ENCODE measurements around the gene AKR1C2. TPM values are rescaled to one million over a fixed set of nuclear protein-coding genes. Genes with fewer than 3 reads are reported as not detected.
"Not testable (repeated sequence)": the region's sequence is repeated elsewhere in the genome, so short reads cannot be mapped to it uniquely, and the experiment has no call there.

Gene AKR1C2
- total RNA-seq, 1 donor from 2014 or later = 4.2 TPM

DNA sequence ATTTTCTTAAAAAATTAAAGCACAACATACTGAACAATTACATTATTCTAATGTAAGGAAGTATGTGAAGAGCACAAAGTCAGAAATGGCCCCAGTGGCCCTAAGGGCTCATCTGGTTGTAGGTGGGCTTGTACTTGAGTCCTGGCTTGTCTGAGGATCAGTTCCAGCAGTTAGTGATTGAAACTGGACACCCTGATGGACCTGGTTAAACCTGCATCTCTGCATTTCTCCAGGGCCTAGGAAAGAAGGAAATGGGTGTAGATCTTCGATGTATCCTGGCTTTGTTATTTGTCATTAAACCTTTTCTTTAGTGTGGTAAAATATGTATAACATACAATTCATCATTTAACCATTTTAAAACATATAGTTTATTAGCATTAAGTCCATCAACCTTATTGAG is 9.7 kb upstream of the AKR1C2 start:
- H3K36me3 ChIP-seq (ENCODE audit: control insufficient read depth in 3 of 3, insufficient read depth in 3 of 3, low read length in 3 of 3) = no peaks in the 10 kb centered on the region
- H3K27me3 ChIP-seq (ENCODE audit: control insufficient read depth in 3 of 3, insufficient read depth in 3 of 3, low read length in 3 of 3) = no peaks in the 10 kb centered on the region
- H3K4me1 ChIP-seq (ENCODE audit: control insufficient read depth in 3 of 3, insufficient read depth in 3 of 3, low read length in 3 of 3) = peaks cover 4 to 11% (median 5%) of the 10 kb centered on the region in 3 donors
- H3K4me3 ChIP-seq (ENCODE audit: low read length in 3 of 3) = no peak overlapping the region
- H3K9me3 ChIP-seq (ENCODE audit: control insufficient read depth in 3 of 3, low read length in 3 of 3) = no peaks in the 10 kb centered on the region
- H3K9ac ChIP-seq (ENCODE audit: low read depth in 1 of 3, low read length in 3 of 3) = no peak overlapping the region
- H3K27ac ChIP-seq (ENCODE audit: low read depth, low read length) = no peak overlapping the region

DNA sequence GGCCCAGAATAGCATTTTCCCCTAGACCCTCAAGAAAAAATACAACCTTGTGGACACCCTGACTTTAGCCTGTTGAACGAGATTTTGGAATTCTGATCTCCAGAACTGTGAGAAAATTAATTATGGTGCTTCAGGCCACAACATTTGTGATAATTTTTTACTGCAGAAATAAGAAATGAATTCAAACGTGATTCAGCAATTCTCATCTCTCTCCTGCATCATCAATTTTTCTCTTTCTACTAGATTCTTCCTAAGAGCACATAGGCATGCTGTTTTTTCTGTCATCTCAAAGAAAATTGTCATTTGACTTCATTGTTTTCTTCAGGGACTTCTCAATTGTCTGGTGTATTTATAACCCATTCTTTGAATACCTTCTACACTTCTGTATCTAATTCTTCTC is 8.9 kb upstream of the AKR1C2 start:
- no peaks in the 10 kb centered on the region for H3K36me3 ChIP-seq (ENCODE audit: control insufficient read depth in 3 of 3, insufficient read depth in 3 of 3, low read length in 3 of 3)
- H3K27me3 ChIP-seq (ENCODE audit: control insufficient read depth in 3 of 3, insufficient read depth in 3 of 3, low read length in 3 of 3) = no peaks in the 10 kb centered on the region
- H3K9me3 ChIP-seq (ENCODE audit: control insufficient read depth in 3 of 3, low read length in 3 of 3) = no peaks in the 10 kb centered on the region
- peaks cover 0 to 7% (median 0%) of the 10 kb centered on the region in 3 donors for H3K4me1 ChIP-seq (ENCODE audit: control insufficient read depth in 3 of 3, insufficient read depth in 3 of 3, low read length in 3 of 3)
- H3K4me3 ChIP-seq (ENCODE audit: low read length in 3 of 3) = no peak overlapping the region
- no peak overlapping the region for H3K27ac ChIP-seq (ENCODE audit: low read depth, low read length)
- no peak overlapping the region for H3K9ac ChIP-seq (ENCODE audit: low read depth in 1 of 3, low read length in 3 of 3)

GRCh38 chr10:5011392-5011791 is 7.7 kb upstream of the AKR1C2 start:
- H3K36me3 ChIP-seq (ENCODE audit: control insufficient read depth in 3 of 3, insufficient read depth in 3 of 3, low read length in 3 of 3); H3K4me1 ChIP-seq (ENCODE audit: control insufficient read depth in 3 of 3, insufficient read depth in 3 of 3, low read length in 3 of 3); H3K27me3 ChIP-seq (ENCODE audit: control insufficient read depth in 3 of 3, insufficient read depth in 3 of 3, low read length in 3 of 3); H3K4me3 ChIP-seq (ENCODE audit: low read length in 3 of 3); H3K9ac ChIP-seq (ENCODE audit: low read depth in 1 of 3, low read length in 3 of 3); H3K9me3 ChIP-seq (ENCODE audit: control insufficient read depth in 3 of 3, low read length in 3 of 3); H3K27ac ChIP-seq (ENCODE audit: low read depth, low read length): not testable (repeated sequence)

- H3K27ac ChIP-seq (ENCODE audit: low read depth, low read length); H3K4me3 ChIP-seq (ENCODE audit: low read length in 3 of 3); H3K4me1 ChIP-seq (ENCODE audit: control insufficient read depth in 3 of 3, insufficient read depth in 3 of 3, low read length in 3 of 3); H3K36me3 ChIP-seq (ENCODE audit: control insufficient read depth in 3 of 3, insufficient read depth in 3 of 3, low read length in 3 of 3); H3K9ac ChIP-seq (ENCODE audit: low read depth in 1 of 3, low read length in 3 of 3); H3K9me3 ChIP-seq (ENCODE audit: control insufficient read depth in 3 of 3, low read length in 3 of 3); H3K27me3 ChIP-seq (ENCODE audit: control insufficient read depth in 3 of 3, insufficient read depth in 3 of 3, low read length in 3 of 3): not testable (repeated sequence)
Observed at GRCh38 chr10:5010043-5010442, 6.4 kb upstream of the AKR1C2 start.

- H3K4me3 ChIP-seq (ENCODE audit: low read length in 3 of 3); H3K9ac ChIP-seq (ENCODE audit: low read depth in 1 of 3, low read length in 3 of 3); H3K4me1 ChIP-seq (ENCODE audit: control insufficient read depth in 3 of 3, insufficient read depth in 3 of 3, low read length in 3 of 3); H3K27me3 ChIP-seq (ENCODE audit: control insufficient read depth in 3 of 3, insufficient read depth in 3 of 3, low read length in 3 of 3); H3K9me3 ChIP-seq (ENCODE audit: control insufficient read depth in 3 of 3, low read length in 3 of 3); H3K27ac ChIP-seq (ENCODE audit: low read depth, low read length); H3K36me3 ChIP-seq (ENCODE audit: control insufficient read depth in 3 of 3, insufficient read depth in 3 of 3, low read length in 3 of 3): not testable (repeated sequence)
Observed at GRCh38 chr10:5008857-5009548, 5.3 kb upstream of the AKR1C2 start.

- not testable (repeated sequence) for H3K9me3 ChIP-seq (ENCODE audit: control insufficient read depth in 3 of 3, low read length in 3 of 3); H3K4me1 ChIP-seq (ENCODE audit: control insufficient read depth in 3 of 3, insufficient read depth in 3 of 3, low read length in 3 of 3); H3K27ac ChIP-seq (ENCODE audit: low read depth, low read length); H3K4me3 ChIP-seq (ENCODE audit: low read length in 3 of 3); H3K27me3 ChIP-seq (ENCODE audit: control insufficient read depth in 3 of 3, insufficient read depth in 3 of 3, low read length in 3 of 3); H3K9ac ChIP-seq (ENCODE audit: low read depth in 1 of 3, low read length in 3 of 3); H3K36me3 ChIP-seq (ENCODE audit: control insufficient read depth in 3 of 3, insufficient read depth in 3 of 3, low read length in 3 of 3)
Observed at GRCh38 chr10:5004501-5004900, 844 bp upstream of the AKR1C2 start.

GRCh38 chr10:5004030-5004385 is 351 bp upstream of the AKR1C2 start:
- H3K9ac ChIP-seq (ENCODE audit: low read depth in 1 of 3, low read length in 3 of 3); H3K36me3 ChIP-seq (ENCODE audit: control insufficient read depth in 3 of 3, insufficient read depth in 3 of 3, low read length in 3 of 3); H3K4me1 ChIP-seq (ENCODE audit: control insufficient read depth in 3 of 3, insufficient read depth in 3 of 3, low read length in 3 of 3); H3K27ac ChIP-seq (ENCODE audit: low read depth, low read length); H3K4me3 ChIP-seq (ENCODE audit: low read length in 3 of 3); H3K9me3 ChIP-seq (ENCODE audit: control insufficient read depth in 3 of 3, low read length in 3 of 3); H3K27me3 ChIP-seq (ENCODE audit: control insufficient read depth in 3 of 3, insufficient read depth in 3 of 3, low read length in 3 of 3): not testable (repeated sequence)

GRCh38 chr10:5002013-5002727 is 1.5 kb downstream of the AKR1C2 start:
- Histone ChIP-seq H3K4me3 (ENCODE audit: low read length in 3 of 3) (peak overlapping the region; percentile 0 to 42 (median 41)), H3K4me1 (ENCODE audit: control insufficient read depth in 3 of 3, insufficient read depth in 3 of 3, low read length in 3 of 3) (peaks cover 0 to 8% (median 0%) of the 10 kb centered on the region in 3 donors), H3K36me3 (ENCODE audit: control insufficient read depth in 3 of 3, insufficient read depth in 3 of 3, low read length in 3 of 3) (peaks cover 5 to 10% (median 5%) of the 10 kb centered on the region in 3 donors), H3K27me3 (ENCODE audit: control insufficient read depth in 3 of 3, insufficient read depth in 3 of 3, low read length in 3 of 3) (no peaks in the 10 kb centered on the region), H3K27ac (ENCODE audit: low read depth, low read length) (no peak overlapping the region), H3K9me3 (ENCODE audit: control insufficient read depth in 3 of 3, low read length in 3 of 3) (no peaks in the 10 kb centered on the region), H3K9ac (ENCODE audit: low read depth in 1 of 3, low read length in 3 of 3) (peak overlapping the region in 2 of 3 donors; percentile 3 to 58)

- H3K4me1 ChIP-seq (ENCODE audit: control insufficient read depth in 3 of 3, insufficient read depth in 3 of 3, low read length in 3 of 3) = peaks cover 0 to 8% (median 0%) of the 10 kb centered on the region in 3 donors
- peaks cover 5 to 10% (median 5%) of the 10 kb centered on the region in 3 donors for H3K36me3 ChIP-seq (ENCODE audit: control insufficient read depth in 3 of 3, insufficient read depth in 3 of 3, low read length in 3 of 3)
- no peaks in the 10 kb centered on the region for H3K27me3 ChIP-seq (ENCODE audit: control insufficient read depth in 3 of 3, insufficient read depth in 3 of 3, low read length in 3 of 3)
- no peak overlapping the region for H3K27ac ChIP-seq (ENCODE audit: low read depth, low read length)
- H3K9ac ChIP-seq (ENCODE audit: low read depth in 1 of 3, low read length in 3 of 3) = no peak overlapping the region
- no peaks in the 10 kb centered on the region for H3K9me3 ChIP-seq (ENCODE audit: control insufficient read depth in 3 of 3, low read length in 3 of 3)
- H3K4me3 ChIP-seq (ENCODE audit: low read length in 3 of 3) = no peak overlapping the region
Observed at GRCh38 chr10:4998671-4999070, 5.0 kb downstream of the AKR1C2 start.

DNA sequence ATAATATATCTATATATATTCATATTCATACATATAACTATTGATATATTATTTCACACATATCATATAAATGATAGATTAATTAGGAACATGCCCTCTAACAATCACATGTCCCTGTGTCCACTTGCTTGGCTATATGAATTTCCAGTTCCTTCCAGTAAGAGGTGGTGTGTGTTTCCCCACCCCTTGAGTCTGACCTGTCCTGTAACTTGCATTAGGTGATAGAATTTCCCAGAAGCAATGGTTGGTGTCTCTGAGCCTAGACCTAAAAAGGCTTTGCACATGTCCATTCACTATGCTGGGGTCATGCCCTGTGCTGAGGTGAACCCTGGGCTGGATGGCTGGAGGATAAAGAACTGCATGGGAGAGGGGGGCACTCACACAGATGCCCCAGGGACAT is 9.4 kb downstream of the AKR1C2 start:
- H3K4me1 ChIP-seq (ENCODE audit: control insufficient read depth in 3 of 3, insufficient read depth in 3 of 3, low read length in 3 of 3); H3K9ac ChIP-seq (ENCODE audit: low read depth in 1 of 3, low read length in 3 of 3); H3K4me3 ChIP-seq (ENCODE audit: low read length in 3 of 3); H3K9me3 ChIP-seq (ENCODE audit: control insufficient read depth in 3 of 3, low read length in 3 of 3); H3K27ac ChIP-seq (ENCODE audit: low read depth, low read length); H3K27me3 ChIP-seq (ENCODE audit: control insufficient read depth in 3 of 3, insufficient read depth in 3 of 3, low read length in 3 of 3): not testable (repeated sequence)
- H3K36me3 ChIP-seq (ENCODE audit: control insufficient read depth in 3 of 3, insufficient read depth in 3 of 3, low read length in 3 of 3) = peaks cover 7 to 15% (median 7%) of the 10 kb centered on the region in 3 donors

All from skeletal muscle tissue (tissue), 4 donors.